ENCODE results near the gene BRICD5. TPM values are rescaled to one million over a fixed set of nuclear protein-coding genes. Genes with fewer than 3 reads are reported as not detected.

BRICD5 gene
- total RNA-seq, 1 donor from 2014 or later, result 5.1 TPM

DNA sequence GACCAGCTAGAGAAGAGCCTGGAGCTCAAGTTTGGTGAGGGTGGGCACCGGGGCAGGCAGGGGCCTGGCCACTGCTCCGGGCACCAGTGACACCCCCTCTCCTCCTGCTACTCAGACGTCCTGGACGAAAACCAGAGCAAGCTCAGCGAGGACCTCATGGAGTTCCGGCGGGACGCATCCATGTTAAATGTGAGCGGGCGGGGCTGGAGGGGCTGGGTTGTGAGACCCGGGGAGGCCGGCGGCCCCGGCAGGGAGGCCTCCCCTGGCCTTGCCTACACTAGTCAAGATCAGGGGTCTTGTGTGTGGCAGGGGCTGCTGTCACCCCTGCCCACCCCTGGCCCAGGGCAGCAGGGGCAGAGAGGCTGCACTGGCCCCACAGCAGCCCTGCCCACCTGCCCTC is 37.3 kb downstream of the BRICD5 start:
- POLR2A ChIA-PET, result no interaction called here
- CTCF ChIA-PET, result no interaction called here
- no peak for ATAC-seq (ENCODE audit: low read depth)

GRCh38 chr16:2172688-2173335 is 37.9 kb downstream of the BRICD5 start:
- TF ChIP-seq, protein P1, sequence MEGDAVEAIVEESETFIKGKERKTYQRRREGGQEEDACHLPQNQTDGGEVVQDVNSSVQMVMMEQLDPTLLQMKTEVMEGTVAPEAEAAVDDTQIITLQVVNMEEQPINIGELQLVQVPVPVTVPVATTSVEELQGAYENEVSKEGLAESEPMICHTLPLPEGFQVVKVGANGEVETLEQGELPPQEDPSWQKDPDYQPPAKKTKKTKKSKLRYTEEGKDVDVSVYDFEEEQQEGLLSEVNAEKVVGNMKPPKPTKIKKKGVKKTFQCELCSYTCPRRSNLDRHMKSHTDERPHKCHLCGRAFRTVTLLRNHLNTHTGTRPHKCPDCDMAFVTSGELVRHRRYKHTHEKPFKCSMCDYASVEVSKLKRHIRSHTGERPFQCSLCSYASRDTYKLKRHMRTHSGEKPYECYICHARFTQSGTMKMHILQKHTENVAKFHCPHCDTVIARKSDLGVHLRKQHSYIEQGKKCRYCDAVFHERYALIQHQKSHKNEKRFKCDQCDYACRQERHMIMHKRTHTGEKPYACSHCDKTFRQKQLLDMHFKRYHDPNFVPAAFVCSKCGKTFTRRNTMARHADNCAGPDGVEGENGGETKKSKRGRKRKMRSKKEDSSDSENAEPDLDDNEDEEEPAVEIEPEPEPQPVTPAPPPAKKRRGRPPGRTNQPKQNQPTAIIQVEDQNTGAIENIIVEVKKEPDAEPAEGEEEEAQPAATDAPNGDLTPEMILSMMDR (IDR thresholded peaks at IDR 0.05), result no peak
- no peaks in the 10 kb centered on the region for H3K4me1 Mint-ChIP-seq
- DNase-seq (no peak), ATAC-seq (ENCODE audit: low read depth) (no peak)
- ChIA-PET CTCF (no interaction called here), POLR2A (interaction anchor here (0.6 to 1.0 kb wide), 3 partner anchors 16 to 33 kb away, joined by 3 to 6 read pairs (median 3); partner anchors contain the start of gene TRAF7)
- no peaks in the 10 kb centered on the region for H3K27me3 Mint-ChIP-seq
- no peak overlapping the region for H3K4me3 Mint-ChIP-seq
- H3K36me3 Mint-ChIP-seq (ENCODE audit: low read depth), result peaks cover 42% of the 10 kb centered on the region
- no peaks in the 10 kb centered on the region for H3K9me3 Mint-ChIP-seq
- H3K27ac Mint-ChIP-seq, result no peak overlapping the region
- intact Hi-C loops (cut with micrococcal nuclease), result no loop called here

More for the DNA sequence above, 37.3 kb downstream of the BRICD5 start:
- Mint-ChIP-seq H3K36me3 (ENCODE audit: low read depth) (peaks cover 38% of the 10 kb centered on the region), H3K4me1 (no peaks in the 10 kb centered on the region), H3K27ac (no peak overlapping the region), H3K27me3 (no peaks in the 10 kb centered on the region), H3K4me3 (no peak overlapping the region), H3K9me3 (no peaks in the 10 kb centered on the region)
- DNase-seq, result no peak
- intact Hi-C loops (cut with micrococcal nuclease), result no loop called here
- TF ChIP-seq, protein P1 (IDR thresholded peaks at IDR 0.05), result no peak

GRCh38 chr16:2171601-2172178 is 39.0 kb downstream of the BRICD5 start:
- ATAC-seq (ENCODE audit: low read depth), result no peak
- no peak for DNase-seq
- Mint-ChIP-seq H3K4me1 (no peaks in the 10 kb centered on the region), H3K27me3 (no peaks in the 10 kb centered on the region), H3K27ac (no peak overlapping the region), H3K4me3 (no peak overlapping the region), H3K36me3 (ENCODE audit: low read depth) (peaks cover 38% of the 10 kb centered on the region), H3K9me3 (no peaks in the 10 kb centered on the region)
- ChIA-PET CTCF (no interaction called here), POLR2A (interaction anchor here (1.0 kb wide), 1 partner anchor 16 kb away, joined by 3 read pairs; the partner anchor contains the start of gene TRAF7)
- TF ChIP-seq, protein P1 (IDR thresholded peaks at IDR 0.05), result no peak
- intact Hi-C loops (cut with micrococcal nuclease), result no loop called here

DNA sequence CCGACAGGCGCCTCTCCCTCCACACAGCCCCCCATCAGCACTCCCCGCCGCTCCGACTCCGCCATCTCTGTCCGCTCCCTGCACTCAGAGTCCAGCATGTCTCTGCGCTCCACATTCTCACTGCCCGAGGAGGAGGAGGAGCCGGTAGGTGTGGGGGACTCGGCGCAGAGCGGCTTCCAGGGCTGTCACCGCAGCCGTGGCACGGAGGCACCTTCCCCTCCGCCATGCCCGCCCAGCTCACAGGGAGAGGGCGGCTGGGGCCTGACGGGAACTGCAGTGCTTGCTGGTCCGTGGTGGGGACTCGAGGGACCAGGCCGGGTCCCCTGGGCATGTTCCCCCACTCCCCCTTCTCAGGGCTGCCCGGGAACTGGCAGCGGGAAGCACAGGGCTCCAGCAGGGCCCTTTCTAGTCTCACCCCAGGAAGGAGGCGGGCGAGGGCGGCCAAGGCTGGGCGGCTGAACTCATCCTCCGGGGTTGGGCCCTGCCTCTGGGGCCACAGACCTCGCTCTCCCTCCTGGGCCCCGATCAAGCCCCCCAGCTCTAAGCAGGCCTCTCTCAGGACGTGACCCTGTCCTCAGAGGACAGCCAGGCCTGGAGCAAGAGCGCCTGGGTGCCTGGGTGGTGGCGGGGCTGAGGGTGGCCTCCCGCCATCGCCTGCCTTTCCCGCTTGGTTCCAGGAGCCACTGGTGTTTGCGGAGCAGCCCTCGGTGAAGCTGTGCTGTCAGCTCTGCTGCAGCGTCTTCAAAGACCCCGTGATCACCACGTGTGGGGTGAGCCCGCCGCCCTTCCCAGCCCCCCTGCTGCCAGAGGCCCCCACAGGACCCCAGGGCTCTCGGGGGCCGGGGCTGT is 39.9 kb downstream of the BRICD5 start:
- H3K4me1 Mint-ChIP-seq, result no peaks in the 10 kb centered on the region
- H3K4me3 Mint-ChIP-seq, result no peak overlapping the region
- no peaks in the 10 kb centered on the region for H3K9me3 Mint-ChIP-seq
- CTCF ChIA-PET, result no interaction called here
- no peak overlapping the region for H3K27ac Mint-ChIP-seq
- no peaks in the 10 kb centered on the region for H3K27me3 Mint-ChIP-seq
- TF ChIP-seq, protein P1 (IDR thresholded peaks at IDR 0.05), result no peak
- intact Hi-C loops (cut with micrococcal nuclease), result no loop called here
- POLR2A ChIA-PET, result no interaction called here
- peaks cover 38% of the 10 kb centered on the region for H3K36me3 Mint-ChIP-seq (ENCODE audit: low read depth)
- no peak for DNase-seq
- ATAC-seq (ENCODE audit: low read depth), result no peak

GRCh38 chr16:2170080-2170479 is 40.6 kb downstream of the BRICD5 start:
- H3K27me3 Mint-ChIP-seq, result no peaks in the 10 kb centered on the region
- H3K4me1 Mint-ChIP-seq, result no peaks in the 10 kb centered on the region
- TF ChIP-seq, protein P1 (IDR thresholded peaks at IDR 0.05), result no peak
- H3K36me3 Mint-ChIP-seq (ENCODE audit: low read depth), result peaks cover 35% of the 10 kb centered on the region
- H3K4me3 Mint-ChIP-seq, result no peak overlapping the region
- POLR2A ChIA-PET, result no interaction called here
- CTCF ChIA-PET, result no interaction called here
- DNase-seq (no peak), ATAC-seq (ENCODE audit: low read depth) (no peak)
- no peaks in the 10 kb centered on the region for H3K9me3 Mint-ChIP-seq
- H3K27ac Mint-ChIP-seq, result no peak overlapping the region
- intact Hi-C loops (cut with micrococcal nuclease), result no loop called here

Data from activated B cell treated with CpG ODN at 0.5 μM for 24 hours (primary cell).